ENCODE results near the gene ERGIC3. TPM values are rescaled to one million over a fixed set of nuclear protein-coding genes. Genes with fewer than 3 reads are reported as not detected.

Gene ERGIC3
- total RNA-seq (2014; rRNA removed; shearing (Covaris generic); ENCODE audit: low replicate concordance) = 392 and 530 TPM in 2 replicates

DNA sequence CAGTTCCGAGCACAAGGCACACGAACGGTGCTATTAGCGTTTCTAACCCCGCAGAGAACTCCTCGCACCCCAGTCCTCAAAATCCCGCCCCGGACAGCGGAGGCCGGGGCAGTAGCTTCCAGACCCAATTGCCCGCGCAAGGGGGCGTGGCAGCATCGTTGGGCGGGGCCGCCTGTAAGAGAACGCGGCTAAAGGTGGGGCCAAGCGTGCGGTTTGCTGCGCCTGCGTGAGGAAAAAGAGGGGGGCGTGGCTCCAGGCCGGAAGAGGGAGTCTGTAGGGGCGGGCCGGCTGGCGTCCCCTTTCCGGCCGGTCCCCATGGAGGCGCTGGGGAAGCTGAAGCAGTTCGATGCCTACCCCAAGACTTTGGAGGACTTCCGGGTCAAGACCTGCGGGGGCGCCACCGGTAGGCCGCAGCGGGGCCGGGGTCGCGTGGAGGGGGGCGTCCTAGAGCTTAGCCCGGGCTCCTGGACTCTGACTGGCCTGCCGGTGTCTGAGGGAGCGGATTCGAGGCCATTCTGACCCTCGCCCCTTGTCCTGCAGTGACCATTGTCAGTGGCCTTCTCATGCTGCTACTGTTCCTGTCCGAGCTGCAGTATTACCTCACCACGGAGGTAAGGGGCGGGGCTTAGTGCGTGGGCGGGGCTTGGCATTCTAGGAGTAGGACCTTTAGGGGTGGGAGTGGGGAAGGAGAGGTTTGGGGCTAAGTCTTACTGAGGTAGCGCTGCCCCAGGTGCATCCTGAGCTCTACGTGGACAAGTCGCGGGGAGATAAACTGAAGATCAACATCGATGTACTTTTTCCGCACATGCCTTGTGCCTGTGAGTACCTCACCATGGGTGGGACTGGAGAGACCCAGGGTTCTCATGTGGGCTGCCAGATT lies at the start of gene ERGIC3:
Gene ERGIC3 (plus strand): TSS at position 296 of the 880 bp plus-strand sequence. CDS start 20 bp downstream, at position 316.
- Histone ChIP-seq H3K27me3 (no peaks in the 10 kb centered on the region), H3K36me3 (peaks cover 41% of the 10 kb centered on the region), H3K9me3 (no peaks in the 10 kb centered on the region), H3K4me3 (peak within 1 kb of the TSS; percentile 80)
- DNase-seq = peak; percentile 98

- Histone ChIP-seq H3K4me3 (no peak overlapping the region), H3K27me3 (no peaks in the 10 kb centered on the region), H3K9me3 (no peaks in the 10 kb centered on the region), H3K36me3 (peaks cover 92% of the 10 kb centered on the region)
- no peak for DNase-seq
Measured at GRCh38 chr20:35492352-35492751, 49.5 kb upstream of the ERGIC3 start.

- Histone ChIP-seq H3K36me3 (peaks cover 96% of the 10 kb centered on the region), H3K9me3 (no peaks in the 10 kb centered on the region), H3K4me3 (no peak overlapping the region), H3K27me3 (no peaks in the 10 kb centered on the region)
- DNase-seq = no peak
Measured at GRCh38 chr20:35496481-35496880, 45.4 kb upstream of the ERGIC3 start.

GRCh38 chr20:35497320-35497719 lies 44.6 kb upstream of the ERGIC3 start:
- no peak overlapping the region for H3K4me3 ChIP-seq
- H3K9me3 ChIP-seq = no peaks in the 10 kb centered on the region
- H3K27me3 ChIP-seq = no peaks in the 10 kb centered on the region
- no peak for DNase-seq
- H3K36me3 ChIP-seq = peaks cover 98% of the 10 kb centered on the region

DNA sequence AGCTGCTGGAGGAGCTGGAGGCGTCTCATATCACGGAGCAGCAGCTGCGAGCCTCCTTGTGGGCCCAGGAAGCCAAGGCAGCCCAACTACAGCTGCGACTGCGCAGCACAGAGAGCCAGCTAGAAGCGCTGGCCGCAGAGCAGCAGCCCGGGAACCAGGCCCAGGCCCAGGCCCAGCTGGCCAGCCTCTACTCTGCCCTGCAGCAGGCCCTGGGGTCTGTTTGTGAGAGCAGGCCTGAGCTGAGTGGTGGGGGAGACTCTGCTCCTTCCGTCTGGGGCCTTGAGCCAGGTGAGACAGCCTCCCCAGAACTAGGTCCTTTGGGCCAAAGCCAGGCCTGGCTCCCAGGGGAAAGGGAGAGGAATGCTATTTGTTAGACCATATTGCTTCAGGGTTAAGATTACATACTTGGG lies 44.1 kb upstream of the ERGIC3 start:
- DNase-seq = no peak

GRCh38 chr20:35499271-35499670 lies 42.6 kb upstream of the ERGIC3 start:
- no peak overlapping the region for H3K4me3 ChIP-seq
- H3K27me3 ChIP-seq = no peaks in the 10 kb centered on the region
- H3K36me3 ChIP-seq = peaks cover 98% of the 10 kb centered on the region
- no peak for DNase-seq
- no peaks in the 10 kb centered on the region for H3K9me3 ChIP-seq

More for the DNA sequence above, 44.1 kb upstream of the ERGIC3 start:
- peaks cover 98% of the 10 kb centered on the region for H3K36me3 ChIP-seq
- H3K9me3 ChIP-seq = no peaks in the 10 kb centered on the region
- H3K4me3 ChIP-seq = no peak overlapping the region
- H3K27me3 ChIP-seq = no peaks in the 10 kb centered on the region

GRCh38 chr20:35502352-35502751 lies 39.5 kb upstream of the ERGIC3 start:
- peaks cover 96% of the 10 kb centered on the region for H3K36me3 ChIP-seq
- no peaks in the 10 kb centered on the region for H3K27me3 ChIP-seq

DNA sequence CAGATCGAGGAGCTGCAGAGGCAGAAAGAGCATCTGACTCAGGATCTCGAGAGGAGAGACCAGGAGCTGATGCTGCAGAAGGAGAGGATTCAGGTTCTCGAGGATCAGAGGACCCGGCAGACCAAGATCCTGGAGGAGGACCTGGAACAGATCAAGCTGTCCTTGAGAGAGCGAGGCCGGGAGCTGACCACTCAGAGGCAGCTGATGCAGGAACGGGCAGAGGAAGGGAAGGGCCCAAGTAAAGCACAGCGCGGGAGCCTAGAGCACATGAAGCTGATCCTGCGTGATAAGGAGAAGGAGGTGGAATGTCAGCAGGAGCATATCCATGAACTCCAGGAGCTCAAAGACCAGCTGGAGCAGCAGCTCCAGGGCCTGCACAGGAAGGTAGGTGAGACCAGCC lies 38.6 kb upstream of the ERGIC3 start:
- H3K4me3 ChIP-seq = no peak overlapping the region
- no peaks in the 10 kb centered on the region for H3K27me3 ChIP-seq
- no peaks in the 10 kb centered on the region for H3K9me3 ChIP-seq
- H3K36me3 ChIP-seq = peaks cover 96% of the 10 kb centered on the region
- DNase-seq = no peak

More at GRCh38 chr20:35502352-35502751, 39.5 kb upstream of the ERGIC3 start:
- H3K4me3 ChIP-seq = no peak overlapping the region
- no peak for DNase-seq
- H3K9me3 ChIP-seq = no peaks in the 10 kb centered on the region

DNA sequence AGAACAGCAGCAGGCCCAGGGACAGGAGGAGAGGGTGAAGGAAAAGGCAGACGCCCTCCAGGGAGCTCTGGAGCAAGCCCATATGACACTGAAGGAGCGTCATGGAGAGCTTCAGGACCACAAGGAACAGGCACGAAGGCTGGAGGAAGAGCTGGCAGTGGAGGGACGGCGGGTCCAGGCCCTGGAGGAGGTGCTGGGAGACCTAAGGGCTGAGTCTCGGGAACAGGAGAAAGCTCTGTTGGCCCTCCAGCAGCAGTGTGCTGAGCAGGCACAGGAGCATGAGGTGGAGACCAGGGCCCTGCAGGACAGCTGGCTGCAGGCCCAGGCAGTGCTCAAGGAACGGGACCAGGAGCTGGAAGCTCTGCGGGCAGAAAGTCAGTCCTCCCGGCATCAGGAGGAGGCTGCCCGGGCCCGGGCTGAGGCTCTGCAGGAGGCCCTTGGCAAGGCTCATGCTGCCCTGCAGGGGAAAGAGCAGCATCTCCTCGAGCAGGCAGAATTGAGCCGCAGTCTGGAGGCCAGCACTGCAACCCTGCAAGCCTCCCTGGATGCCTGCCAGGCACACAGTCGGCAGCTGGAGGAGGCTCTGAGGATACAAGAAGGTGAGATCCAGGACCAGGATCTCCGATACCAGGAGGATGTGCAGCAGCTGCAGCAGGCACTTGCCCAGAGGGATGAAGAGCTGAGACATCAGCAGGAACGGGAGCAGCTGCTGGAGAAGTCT lies 37.9 kb upstream of the ERGIC3 start:
- peaks cover 94% of the 10 kb centered on the region for H3K36me3 ChIP-seq
- no peaks in the 10 kb centered on the region for H3K9me3 ChIP-seq
- DNase-seq = no peak
- no peaks in the 10 kb centered on the region for H3K27me3 ChIP-seq
- H3K4me3 ChIP-seq = no peak overlapping the region

- H3K9me3 ChIP-seq = no peaks in the 10 kb centered on the region
- no peak for DNase-seq
- H3K4me3 ChIP-seq = no peak overlapping the region
- no peaks in the 10 kb centered on the region for H3K27me3 ChIP-seq
- peaks cover 94% of the 10 kb centered on the region for H3K36me3 ChIP-seq
Measured at GRCh38 chr20:35504751-35505150, 37.1 kb upstream of the ERGIC3 start.

DNA sequence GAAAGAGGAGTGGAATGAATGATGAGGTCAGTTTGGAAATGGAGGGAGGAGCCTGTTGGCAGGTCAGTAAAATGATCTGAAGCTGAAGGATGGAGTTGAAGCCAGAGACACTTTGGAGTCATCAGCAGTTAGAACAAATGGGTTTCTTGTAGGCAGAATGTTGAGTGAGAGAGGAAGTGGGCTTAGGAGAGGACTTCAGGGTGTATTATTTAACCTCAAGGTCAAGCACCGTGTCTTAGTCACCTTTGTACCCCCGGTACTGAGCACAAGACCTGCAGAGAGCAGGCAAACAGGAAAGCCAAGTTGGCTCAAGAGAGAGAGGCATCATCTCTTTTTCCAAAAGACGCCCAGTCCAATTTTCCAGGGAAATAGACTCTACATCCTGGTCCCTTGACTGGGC lies 35.7 kb upstream of the ERGIC3 start:
- no peak overlapping the region for H3K4me3 ChIP-seq
- peaks cover 95% of the 10 kb centered on the region for H3K36me3 ChIP-seq
- no peaks in the 10 kb centered on the region for H3K27me3 ChIP-seq
- H3K9me3 ChIP-seq = no peaks in the 10 kb centered on the region
- DNase-seq = no peak

GRCh38 chr20:35506872-35507638 lies 34.8 kb upstream of the ERGIC3 start:
- no peak for DNase-seq
- Histone ChIP-seq H3K4me3 (no peak overlapping the region), H3K36me3 (peaks cover 95% of the 10 kb centered on the region), H3K9me3 (no peaks in the 10 kb centered on the region), H3K27me3 (no peaks in the 10 kb centered on the region)

DNA sequence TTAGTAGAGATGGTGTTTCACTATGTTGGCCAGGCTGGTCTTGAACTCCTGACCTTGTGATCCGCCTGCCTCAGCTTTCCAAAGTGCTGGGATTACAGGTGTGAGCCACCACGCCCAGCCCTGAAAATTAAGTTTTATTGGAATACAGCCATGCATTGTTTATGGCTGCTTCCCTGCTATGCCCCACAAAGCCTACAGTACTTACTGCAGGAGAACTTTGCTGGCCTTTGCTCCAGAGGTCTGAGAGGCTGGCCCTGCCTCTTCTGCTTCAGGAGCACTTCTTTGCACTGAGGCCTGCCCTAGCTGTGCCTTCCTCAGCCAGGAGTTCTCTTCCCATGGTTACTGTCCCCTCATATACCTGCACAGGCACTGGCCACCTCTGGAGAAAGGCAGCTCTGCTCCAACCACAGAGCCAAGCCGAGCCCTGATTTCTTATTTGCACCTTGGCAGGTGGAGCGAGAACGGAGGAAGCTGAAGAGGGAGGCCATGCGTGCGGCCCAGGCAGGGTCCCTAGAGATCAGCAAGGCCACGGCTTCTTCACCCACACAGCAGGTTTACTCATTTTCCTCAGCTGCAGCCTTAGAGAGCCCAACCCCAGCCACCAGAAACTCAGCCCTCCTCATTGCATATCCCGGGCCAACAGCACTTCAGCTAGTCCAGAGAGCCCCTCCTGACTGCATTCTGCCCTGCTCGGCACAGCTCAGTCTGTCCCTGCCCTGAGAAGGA lies 33.2 kb upstream of the ERGIC3 start:
- Histone ChIP-seq H3K4me3 (no peak overlapping the region), H3K27me3 (no peaks in the 10 kb centered on the region), H3K36me3 (peaks cover 93% of the 10 kb centered on the region), H3K9me3 (no peaks in the 10 kb centered on the region)
- DNase-seq = no peak

GRCh38 chr20:35510951-35511735 lies 30.7 kb upstream of the ERGIC3 start:
- peaks cover 82% of the 10 kb centered on the region for H3K36me3 ChIP-seq
- H3K9me3 ChIP-seq = no peaks in the 10 kb centered on the region
- H3K27me3 ChIP-seq = no peaks in the 10 kb centered on the region
- H3K4me3 ChIP-seq = no peak overlapping the region
- DNase-seq = no peak

DNA sequence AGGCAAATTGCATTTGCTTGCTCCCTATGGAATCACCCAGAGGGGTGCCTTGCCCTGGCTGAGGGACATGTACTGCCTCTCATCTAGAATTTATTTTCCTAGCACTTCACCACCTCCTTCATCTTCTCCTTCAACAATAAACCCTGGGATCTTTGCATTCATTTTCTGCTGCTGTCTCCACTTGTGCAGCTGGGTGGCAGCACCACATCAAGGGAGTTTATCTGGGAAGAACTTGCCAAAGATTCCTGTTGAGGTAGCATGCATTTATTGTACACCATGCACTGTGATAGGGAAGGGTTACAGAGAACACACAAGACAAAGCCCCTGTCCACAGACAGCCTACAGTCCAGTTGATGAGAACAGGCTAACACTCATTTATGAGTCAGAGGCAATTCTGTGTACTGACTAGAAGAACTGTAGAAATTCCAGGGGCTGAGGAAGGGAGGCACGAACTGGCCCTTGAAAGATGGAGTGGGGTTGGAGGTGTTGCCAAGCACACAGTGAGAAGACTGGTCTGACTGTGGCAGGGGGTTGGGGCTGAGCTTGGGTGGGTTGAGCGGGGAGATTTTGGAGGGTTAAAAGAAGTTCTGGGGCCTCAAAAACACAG lies 30.0 kb upstream of the ERGIC3 start:
- Histone ChIP-seq H3K9me3 (no peaks in the 10 kb centered on the region), H3K27me3 (no peaks in the 10 kb centered on the region), H3K4me3 (no peak overlapping the region), H3K36me3 (peaks cover 74% of the 10 kb centered on the region)
- no peak for DNase-seq
